GM21786 (cell line): ENCODE data around the gene CHPT1.
A peak's percentile ranks its signal among the peaks of the same experiment; 100 is the strongest.

ENCODE experiments used
- ATAC-seq: cut with Tn5 transposase; IDR thresholded peaks from one replicate; pipeline ENCODE4 v1.9.1; 2021; ENCODE audit not compliant: unreplicated experiment

Gene CHPT1

DNA sequence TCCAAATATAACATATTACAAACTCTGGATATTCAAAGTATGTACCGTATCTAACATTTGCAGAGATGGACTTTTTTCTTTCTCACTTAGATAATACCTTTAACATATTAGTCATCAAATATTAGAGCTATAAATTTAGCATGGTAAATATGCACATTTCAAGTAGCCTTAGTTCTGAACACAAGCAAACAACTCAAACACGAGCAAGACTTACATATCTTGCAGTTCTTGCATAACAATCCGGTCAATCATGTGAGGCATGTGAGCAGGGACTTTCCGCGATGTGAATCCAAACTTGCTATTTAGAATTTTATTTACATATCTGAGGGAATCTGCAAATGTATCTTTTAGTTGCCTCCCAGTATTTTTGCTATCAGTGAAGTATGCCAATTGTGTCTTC lies 63.9 kb downstream of the CHPT1 start:
- ATAC-seq = no peak

DNA sequence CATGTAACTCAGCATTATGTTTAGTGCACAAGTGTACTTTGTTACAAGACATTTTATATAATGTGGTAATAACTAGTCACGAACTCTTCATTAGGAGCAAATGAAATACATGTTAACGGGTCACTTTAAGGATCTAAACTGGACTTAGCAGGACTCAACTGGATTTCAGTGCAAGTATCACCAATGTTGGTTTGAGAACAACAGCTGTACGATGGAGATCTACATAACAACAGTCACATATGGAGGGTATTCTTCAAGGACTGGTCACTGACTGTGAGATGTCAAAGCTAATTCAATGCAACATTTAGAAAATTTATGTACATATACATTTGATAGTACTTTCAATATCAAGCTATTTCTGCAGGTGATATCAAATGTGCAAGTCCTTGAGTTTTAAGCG lies 64.3 kb downstream of the CHPT1 start:
- ATAC-seq = no peak

DNA sequence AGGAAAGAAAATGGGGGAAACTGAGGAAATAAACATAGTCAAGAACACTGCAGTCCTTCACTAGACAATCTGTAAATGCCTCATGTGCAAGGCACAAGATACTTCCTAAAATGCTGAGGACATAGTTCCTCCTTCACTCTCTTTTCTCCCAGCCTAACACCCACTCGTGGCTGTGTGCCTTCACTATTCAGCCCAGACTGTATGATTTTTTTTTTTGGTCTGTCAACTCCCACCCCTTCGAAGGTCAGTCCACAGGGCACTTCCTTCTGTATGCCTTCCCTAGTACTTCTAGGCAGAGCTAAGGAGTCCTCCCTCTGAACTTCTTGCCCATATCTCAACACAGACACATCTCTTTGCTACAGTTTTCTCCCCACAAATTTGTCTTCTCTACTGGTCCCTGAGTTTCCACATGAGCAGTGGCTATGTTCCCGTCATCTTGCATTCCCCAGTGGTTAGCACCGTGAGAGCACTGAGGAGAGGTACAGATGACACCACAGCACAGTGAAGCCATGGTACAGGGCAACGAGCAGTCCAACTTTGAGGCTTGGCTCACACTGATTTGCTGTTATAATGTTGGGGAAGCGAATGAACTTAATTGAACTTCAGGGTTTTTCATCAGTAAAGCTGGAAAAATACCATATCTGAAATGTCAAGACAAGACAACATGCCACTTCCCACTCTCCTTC lies 65.9 kb downstream of the CHPT1 start:
- ATAC-seq = no peak

DNA sequence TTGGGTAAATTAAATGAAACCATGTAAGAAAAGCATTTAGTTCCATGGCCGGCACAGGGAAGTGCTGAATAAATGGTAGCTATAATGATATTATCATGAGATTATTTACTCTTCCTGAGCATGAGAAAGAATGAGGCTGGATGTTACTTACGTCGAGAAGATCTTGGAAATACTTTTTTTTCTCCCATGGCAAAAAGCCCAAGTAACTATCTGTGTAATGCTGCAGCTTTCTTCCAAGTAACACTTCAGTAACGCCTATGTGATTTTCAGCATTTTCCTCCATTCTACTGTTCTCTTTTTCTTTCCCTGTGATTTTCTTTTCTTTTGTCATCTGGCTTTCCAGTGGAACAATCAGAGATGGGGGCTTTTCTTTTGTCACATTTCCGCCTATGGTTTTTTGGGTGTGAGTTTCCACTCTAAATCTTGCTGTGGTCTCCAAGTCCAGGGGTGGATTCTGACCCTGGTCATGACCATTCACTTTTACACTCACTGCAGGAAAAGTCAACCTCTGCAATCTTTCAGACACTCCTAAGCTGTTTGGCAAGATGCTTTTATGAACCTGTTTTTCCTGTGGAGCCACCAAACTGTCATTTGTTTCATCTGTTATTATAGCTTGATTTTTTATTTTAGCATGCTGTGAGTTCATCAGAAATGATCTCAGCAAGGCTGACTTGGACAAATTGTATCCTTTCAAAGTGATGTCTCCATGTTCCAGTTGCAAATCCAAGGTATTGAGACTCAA lies 66.8 kb downstream of the CHPT1 start:
- ATAC-seq = no peak

DNA sequence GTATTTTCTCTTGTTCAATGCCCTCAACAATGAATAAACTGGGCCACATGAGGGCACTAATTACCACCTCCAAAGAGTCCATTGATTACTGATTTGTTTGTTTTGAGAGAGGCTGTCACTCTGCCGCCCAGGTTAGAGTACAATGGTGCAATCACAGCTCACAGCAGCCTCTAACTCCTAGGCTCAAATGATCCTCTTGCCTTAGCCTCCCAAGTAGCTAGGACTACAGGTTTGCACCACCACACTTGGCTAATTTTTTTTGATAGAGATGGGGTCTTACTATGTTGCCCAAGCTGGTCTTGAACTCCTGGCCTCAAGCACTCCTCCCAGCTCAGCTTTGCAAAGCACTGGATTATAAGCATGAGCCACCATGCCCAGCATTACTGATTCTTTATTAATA lies 70.1 kb downstream of the CHPT1 start:
- no peak for ATAC-seq

DNA sequence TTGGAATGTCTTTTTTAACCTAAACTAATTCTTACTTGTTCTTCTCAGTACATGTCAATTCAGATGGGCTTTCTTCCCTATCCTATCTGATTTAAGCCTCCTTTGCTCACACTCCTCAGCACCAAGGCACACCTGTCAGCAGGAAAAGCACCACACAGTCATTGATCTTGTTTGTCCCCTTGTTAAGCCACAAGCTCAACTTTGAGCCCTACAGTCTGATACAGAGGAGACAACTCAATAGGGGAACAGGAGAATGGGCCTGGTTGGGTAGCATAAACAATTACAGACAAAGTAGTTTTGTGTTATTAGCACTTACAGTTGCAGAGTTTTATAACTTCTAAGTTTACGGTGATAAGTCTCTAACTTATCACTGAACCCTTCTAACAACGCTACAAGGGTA lies 71.3 kb downstream of the CHPT1 start:
- no peak for ATAC-seq

DNA sequence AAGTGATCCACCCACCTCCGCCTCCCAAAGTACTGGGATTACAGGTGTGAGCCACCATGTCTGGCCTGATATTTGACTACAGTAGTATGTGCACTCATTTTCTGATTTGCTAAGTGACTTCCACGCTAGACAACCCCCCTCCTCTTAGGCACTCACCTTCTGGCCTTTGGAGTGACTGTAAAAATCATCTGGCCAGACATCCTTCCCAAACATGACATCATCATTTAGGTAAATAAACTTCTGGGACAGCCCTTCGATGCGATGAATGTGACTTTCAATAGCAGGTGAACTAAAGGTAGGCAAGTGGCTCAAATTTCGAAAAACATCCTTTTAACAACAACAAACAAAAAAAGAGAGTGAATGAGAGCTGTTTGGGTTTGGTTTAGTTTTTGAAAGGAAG lies 72.4 kb downstream of the CHPT1 start:
- ATAC-seq = no peak

DNA sequence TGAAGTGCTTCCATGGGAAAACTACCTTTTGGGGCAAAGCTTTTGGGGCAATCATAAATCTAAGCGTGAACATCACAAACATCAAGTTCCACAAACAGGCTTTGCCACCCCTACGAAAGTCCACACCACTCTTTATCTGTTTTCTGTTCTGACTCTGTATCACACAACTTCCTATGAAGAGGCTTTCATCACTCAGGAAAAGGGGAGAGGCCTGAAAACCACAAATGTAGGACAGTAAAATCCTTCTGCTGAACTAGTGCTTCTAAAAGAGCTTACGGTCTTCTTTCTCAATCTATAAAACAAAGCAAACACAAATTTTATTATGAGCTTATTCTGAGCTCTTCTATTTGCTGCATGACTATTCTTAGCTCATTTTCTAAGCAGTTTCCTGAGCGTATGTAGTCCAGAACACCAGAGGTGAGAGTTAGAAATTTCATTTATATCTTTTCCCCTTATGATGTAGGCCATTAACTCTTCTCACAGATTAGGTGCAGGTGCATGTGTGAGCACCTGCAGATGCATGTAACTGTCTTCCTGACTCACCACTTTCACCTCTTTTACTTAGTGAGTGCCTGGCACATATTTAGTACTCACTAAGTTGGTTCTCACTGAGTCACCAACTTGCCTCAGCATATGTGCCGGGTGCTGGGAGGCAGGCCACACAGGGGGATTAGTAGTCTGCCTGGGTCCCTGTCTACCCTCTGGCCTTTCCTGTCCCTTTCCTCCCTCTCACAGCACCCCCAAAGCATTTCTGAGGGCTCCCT lies 74.8 kb downstream of the CHPT1 start:
- ATAC-seq = no peak

DNA sequence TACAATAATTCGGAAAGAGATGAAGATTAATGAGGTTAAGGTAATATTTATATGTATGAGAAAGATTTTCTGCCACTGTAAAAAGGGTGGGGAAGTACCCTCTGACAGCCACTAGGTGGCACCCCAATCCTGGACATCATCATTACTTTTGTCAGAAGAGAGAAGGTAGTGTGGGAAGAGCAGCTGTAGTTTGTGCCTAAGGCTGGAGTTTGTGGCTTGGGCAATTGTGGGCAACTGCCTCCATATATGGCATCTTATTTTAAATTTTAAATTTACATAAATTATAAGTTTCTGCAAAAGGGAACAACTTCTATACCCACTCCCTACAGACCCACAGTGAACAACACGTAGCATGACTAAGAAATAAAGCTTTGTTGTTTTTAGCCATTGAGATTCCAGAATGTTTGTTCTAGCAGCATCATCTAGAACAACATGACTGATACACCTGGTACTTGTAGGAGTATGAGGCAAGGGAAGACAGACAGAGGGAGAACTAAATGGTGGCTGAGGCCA lies 76.3 kb downstream of the CHPT1 start:
- ATAC-seq = peak; percentile 88

DNA sequence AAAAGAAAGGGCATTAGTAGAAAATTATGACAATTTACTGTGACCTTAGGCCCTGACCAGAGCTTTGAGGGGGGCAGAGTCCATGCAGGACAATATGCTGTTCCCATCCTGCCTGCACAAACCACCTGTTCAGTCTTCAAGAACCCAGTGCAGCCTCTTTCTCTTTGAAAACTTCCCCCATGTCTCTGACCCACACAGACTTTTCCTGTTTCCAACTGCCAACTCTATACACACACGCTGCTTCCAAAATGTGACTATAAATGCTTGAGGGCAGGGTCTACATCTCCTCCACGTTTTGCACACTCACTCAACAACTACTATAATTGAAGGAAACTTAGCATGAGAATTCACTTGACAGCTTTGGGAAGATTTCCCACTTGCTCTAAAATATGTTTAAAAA lies 78.4 kb downstream of the CHPT1 start:
- ATAC-seq = no peak

DNA sequence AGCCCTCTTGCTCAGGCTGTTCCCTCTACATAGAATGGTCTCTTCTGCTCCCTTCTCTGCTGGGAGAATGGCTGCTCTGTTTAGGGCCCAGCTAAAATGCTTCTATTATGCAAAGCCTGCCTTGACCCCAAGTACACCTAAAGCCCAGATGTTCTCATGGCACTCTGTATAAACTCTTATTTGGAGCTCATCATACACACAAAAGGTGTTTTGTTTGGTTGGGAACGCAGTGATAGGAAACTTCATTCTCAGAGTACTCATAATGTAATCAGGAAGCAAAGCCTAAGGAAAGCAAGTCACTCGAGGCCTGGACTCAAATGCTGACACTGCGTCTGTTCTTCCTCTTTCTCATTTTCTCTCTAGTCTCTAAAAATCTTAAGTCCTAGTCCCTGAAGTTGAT lies 80.0 kb downstream of the CHPT1 start:
- no peak for ATAC-seq

DNA sequence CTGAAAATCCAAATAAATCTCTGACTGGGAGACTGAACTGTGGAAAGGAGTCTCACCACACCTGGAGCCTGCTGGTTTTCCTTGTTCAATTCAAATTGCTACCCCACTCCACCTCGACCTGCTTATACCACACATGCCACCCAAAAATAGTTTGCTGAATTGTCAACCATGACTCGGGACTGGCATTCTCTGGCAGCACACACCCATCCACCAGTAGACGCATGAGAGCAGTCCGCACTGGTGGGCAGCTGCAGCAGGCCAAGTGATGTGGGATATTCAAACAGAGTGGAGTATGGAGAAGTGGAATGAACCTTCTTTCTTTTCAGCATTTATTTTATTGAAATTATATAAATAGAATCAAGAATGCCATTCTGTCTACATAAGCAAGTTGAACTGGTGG lies 80.5 kb downstream of the CHPT1 start:
- no peak for ATAC-seq
